SK-N-SH treated with all-trans-retinoic acid at 6 μM for 48 hours (cell line): ENCODE measurements around the gene ACBD6.

ENCODE experiments used
- CREB5 ChIP-seq: fragments of 250-450 bp; sonication (Bioruptor Pico); IDR thresholded peaks from 2 replicates; pipeline ENCODE4 v1.5.1; 2020; ENCODE audit warnings: low read depth, mild to moderate bottlenecking, moderate library complexity
- CSDC2 ChIP-seq: fragments of 250-450 bp; sonication (Bioruptor Pico); IDR thresholded peaks from 2 replicates; pipeline ENCODE4 v1.5.0; 2020; ENCODE audit warnings: mild to moderate bottlenecking, moderate library complexity
- CSRNP3 ChIP-seq: fragments of 250-450 bp; sonication (Bioruptor Pico); IDR thresholded peaks from 2 replicates; pipeline ENCODE4 v1.5.1; 2021; ENCODE audit warnings: mild to moderate bottlenecking, moderate library complexity
- PPARA ChIP-seq: fragments of 250-450 bp; sonication (Bioruptor Pico); IDR thresholded peaks from 2 replicates; pipeline ENCODE4 v1.5.0; 2020; ENCODE audit warnings: mild to moderate bottlenecking, borderline replicate concordance
- SNAI2 ChIP-seq: fragments of 250-450 bp; sonication (Bioruptor Pico); IDR thresholded peaks from 2 replicates; pipeline ENCODE4 v1.5.0; 2020; ENCODE audit warnings: mild to moderate bottlenecking, moderate library complexity
- ZFP3 ChIP-seq: fragments of 250-450 bp; sonication (Bioruptor Pico); IDR thresholded peaks from 2 replicates; pipeline ENCODE4 v1.5.0; 2020; ENCODE audit warnings: mild to moderate bottlenecking, moderate library complexity
- ZFP30 ChIP-seq: fragments of 450-650 bp; formaldehyde crosslinking; IDR thresholded peaks from 2 replicates; pipeline ENCODE4 v1.5.0; 2022; ENCODE audit warnings: mild to moderate bottlenecking, moderate library complexity

- TF ChIP-seq ZFP3 (CRISPR knock-in tag) (no peak), CSDC2 (no peak), ZFP30 (CRISPR knock-in tag) (no peak), SNAI2 (no peak), CREB5 (CRISPR knock-in tag) (no peak), CSRNP3 (CRISPR knock-in tag) (no peak), PPARA (CRISPR knock-in tag) (no peak)
Measured at GRCh38 chr1:180535418-180535999, 33.1 kb upstream of the ACBD6 start.
